NT2/D1 (cell line): ENCODE measurements around the gene WTIP.

Experiments used
- SUZ12 ChIP-seq: IDR thresholded peaks from 2 replicates; pipeline ENCODE4 v1.6.1; 2011; ENCODE audit not compliant: insufficient read length, insufficient read depth; ENCODE audit errors: extremely low read depth
- YY1 ChIP-seq: IDR thresholded peaks from 2 replicates; pipeline ENCODE4 v1.6.1; 2011; ENCODE audit not compliant: insufficient read length, insufficient read depth
- ZNF274 ChIP-seq: IDR thresholded peaks from 2 replicates; pipeline ENCODE4 v1.6.1; 2011; ENCODE audit warnings: mild to moderate bottlenecking, low read depth, low read length

- TF ChIP-seq SUZ12 (no peak), ZNF274 (no peak), YY1 (no peak)
Observed at GRCh38 chr19:34500656-34501120, 19.1 kb downstream of the WTIP start.
